ENCODE measurements around the gene UCKL1.
"Not testable (repeated sequence)": the region's sequence is repeated elsewhere in the genome, so short reads cannot be mapped to it uniquely, and the experiment has no call there.

Gene UCKL1

GRCh38 chr20:63973160-63973479, 16.9 kb upstream of the UCKL1 start:
- no peak overlapping the region for H3K9ac ChIP-seq
- H3K4me2 ChIP-seq = no peak overlapping the region

DNA sequence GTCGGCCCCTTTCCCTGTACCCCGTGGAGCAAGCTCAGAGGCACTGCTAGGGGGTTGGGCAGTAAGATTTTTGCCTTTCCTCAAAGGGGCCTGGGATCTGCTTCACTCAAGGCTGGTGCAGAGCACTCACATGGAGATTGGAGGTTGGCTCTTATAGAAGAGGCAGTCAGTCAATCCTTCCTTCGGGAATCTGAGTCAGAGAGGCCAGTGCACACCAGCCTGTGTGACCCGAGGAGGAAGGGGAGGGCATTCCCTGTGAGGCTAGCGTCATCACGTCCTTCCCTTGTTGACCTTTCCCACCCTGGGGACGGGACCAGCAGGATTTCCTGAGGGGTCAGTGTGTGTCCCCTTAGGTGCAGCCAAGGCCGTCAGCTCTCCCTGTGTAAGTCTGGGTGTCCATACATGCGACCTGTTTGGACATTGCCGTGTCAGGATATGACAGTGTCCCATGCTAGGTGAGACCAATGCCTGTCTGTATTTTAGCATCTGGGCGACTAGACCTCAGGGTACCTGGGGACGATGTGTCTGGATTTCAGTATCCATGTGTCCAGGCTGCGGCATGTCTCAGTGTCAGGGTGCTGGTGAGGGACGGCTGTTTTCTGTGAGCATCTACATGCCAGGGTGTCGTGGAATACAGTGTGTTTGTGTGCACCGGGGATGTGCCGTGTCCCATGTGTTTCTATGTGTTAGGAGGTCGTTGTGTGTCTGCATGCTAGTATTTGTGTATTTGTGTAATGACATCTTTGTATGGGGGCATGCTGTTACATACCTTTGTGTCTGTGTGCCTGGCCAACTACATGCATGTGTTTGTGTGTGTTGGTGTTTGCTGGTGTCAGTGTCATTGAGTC, 16.3 kb upstream of the UCKL1 start:
- H3K4me1 ChIP-seq = peaks cover 41% of the 10 kb centered on the region
- peaks cover 37% of the 10 kb centered on the region for H3K36me3 ChIP-seq
- H3K9ac ChIP-seq = no peak overlapping the region
- H3K27ac ChIP-seq = no peak overlapping the region
- no peak for TF ChIP-seq Cebpa-rat (IDR thresholded peaks at IDR 0.05)
- H3K4me3 ChIP-seq = no peak overlapping the region
- peak overlapping the region; percentile 5; the same call in 1 of the 2 replicates for H3K4me2 ChIP-seq
- H4K20me1 ChIP-seq = peaks cover 8% of the 10 kb centered on the region; the same call in 1 of the 2 replicates
- H3K9me3 ChIP-seq = peaks cover 7% of the 10 kb centered on the region; the same call in 1 of the 2 replicates
- no peaks in the 10 kb centered on the region for H3K27me3 ChIP-seq

More at GRCh38 chr20:63973160-63973479, 16.9 kb upstream of the UCKL1 start:
- H3K27me3 ChIP-seq = no peaks in the 10 kb centered on the region
- H3K36me3 ChIP-seq = peaks cover 31% of the 10 kb centered on the region
- H3K4me3 ChIP-seq = no peak overlapping the region
- TF ChIP-seq Cebpa-rat (IDR thresholded peaks at IDR 0.05) = no peak
- peaks cover 1% of the 10 kb centered on the region; the same call in 1 of the 2 replicates for H3K9me3 ChIP-seq
- H3K27ac ChIP-seq = no peak overlapping the region
- H4K20me1 ChIP-seq = peaks cover 14% of the 10 kb centered on the region; the same call in 1 of the 2 replicates
- peaks cover 42% of the 10 kb centered on the region for H3K4me1 ChIP-seq

- H3K27me3 ChIP-seq, H3K4me3 ChIP-seq, H4K20me1 ChIP-seq, H3K27ac ChIP-seq, H3K9ac ChIP-seq: not testable (repeated sequence)
- H3K9me3 ChIP-seq = peaks cover 13% of the 10 kb centered on the region
- peak overlapping the region; percentile 5; the same call in 1 of the 2 replicates for H3K4me2 ChIP-seq
- H3K4me1 ChIP-seq = peaks cover 35% of the 10 kb centered on the region
- peaks cover 41% of the 10 kb centered on the region for H3K36me3 ChIP-seq
Observed at GRCh38 chr20:63971960-63972311, 15.7 kb upstream of the UCKL1 start.

- no peak for TF ChIP-seq Cebpa-rat (IDR thresholded peaks at IDR 0.05)
- peaks cover 43% of the 10 kb centered on the region for H3K36me3 ChIP-seq
- peak overlapping the region; percentile 97 for H3K4me2 ChIP-seq
- H3K27me3 ChIP-seq = no peaks in the 10 kb centered on the region
- H4K20me1 ChIP-seq = no peaks in the 10 kb centered on the region
- H3K9ac ChIP-seq = no peak overlapping the region
- peaks cover 24% of the 10 kb centered on the region for H3K9me3 ChIP-seq
- H3K27ac ChIP-seq = no peak overlapping the region
- H3K4me1 ChIP-seq = peaks cover 35% of the 10 kb centered on the region
- no peak overlapping the region for H3K4me3 ChIP-seq
Observed at GRCh38 chr20:63970714-63971431, 14.7 kb upstream of the UCKL1 start.

GRCh38 chr20:63969838-63970713, 13.9 kb upstream of the UCKL1 start, which contains the start of gene ZNF512B:
ZNF512B (minus strand) TSS chr20:63969930; CDS start chr20:63967950, 1,980 bp downstream.
- peaks cover 35% of the 10 kb centered on the region for H3K4me1 ChIP-seq
- no peaks in the 10 kb centered on the region for H3K27me3 ChIP-seq
- no peak for TF ChIP-seq Cebpa-rat (IDR thresholded peaks at IDR 0.05)
- peak within 1 kb of the TSS; percentile 97 for H3K4me2 ChIP-seq
- H3K4me3 ChIP-seq = peak within 1 kb of the TSS; percentile 88
- no peaks in the 10 kb centered on the region for H4K20me1 ChIP-seq
- H3K27ac ChIP-seq = peak within 1 kb of the TSS; percentile 96
- H3K36me3 ChIP-seq = peaks cover 36% of the 10 kb centered on the region
- H3K9me3 ChIP-seq = peaks cover 26% of the 10 kb centered on the region
- peak within 1 kb of the TSS; percentile 97 for H3K9ac ChIP-seq

DNA sequence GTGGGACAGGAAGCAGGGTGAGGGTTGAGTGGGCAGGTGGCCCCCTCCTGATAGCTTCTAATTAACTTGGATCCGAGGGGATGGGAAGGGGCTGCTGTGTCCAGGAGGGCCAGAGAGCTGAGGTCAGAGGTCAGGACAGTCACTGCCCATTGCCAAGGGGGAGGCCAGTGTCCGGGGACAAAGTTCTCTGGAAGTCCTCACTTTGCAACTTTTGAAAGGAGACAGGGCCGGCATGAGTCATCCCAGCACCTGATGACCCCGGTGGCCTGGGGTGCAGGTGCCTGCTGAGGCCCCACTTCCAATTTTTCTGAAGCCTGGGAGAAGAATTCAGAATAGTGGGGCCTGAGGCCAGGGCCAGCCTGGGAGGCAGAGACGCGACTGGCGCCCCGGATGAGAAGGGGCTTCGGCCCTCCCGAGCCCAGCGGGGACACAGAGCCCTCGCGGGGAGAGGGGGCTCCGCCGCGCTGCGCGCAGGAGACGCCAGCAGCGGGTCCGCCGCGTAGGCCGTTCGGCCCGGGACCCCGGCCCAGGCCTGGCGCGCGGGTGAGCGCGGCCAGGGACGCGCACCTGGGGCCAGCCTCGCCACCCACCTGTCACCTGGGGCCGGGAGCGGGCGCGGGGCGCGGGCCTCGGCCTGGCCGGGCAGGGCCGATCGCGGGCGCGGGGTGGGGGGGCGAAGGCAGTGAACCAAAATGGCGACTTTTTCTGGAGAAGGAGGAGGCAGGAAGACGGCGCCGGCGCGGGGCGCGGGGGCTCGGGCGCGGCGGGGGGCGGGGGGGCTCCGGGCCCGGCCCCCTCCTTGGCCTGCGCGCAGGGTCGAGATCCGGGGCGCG, 12.9 kb upstream of the UCKL1 start:
- Histone ChIP-seq H3K4me2 (peak overlapping the region; percentile 95), H3K4me1 (peaks cover 35% of the 10 kb centered on the region), H3K27ac (peak overlapping the region; percentile 96), H3K27me3 (no peaks in the 10 kb centered on the region), H3K4me3 (peak overlapping the region; percentile 88), H3K9me3 (peaks cover 32% of the 10 kb centered on the region), H3K9ac (peak overlapping the region; percentile 97), H4K20me1 (no peaks in the 10 kb centered on the region), H3K36me3 (peaks cover 33% of the 10 kb centered on the region)
- no peak for TF ChIP-seq Cebpa-rat (IDR thresholded peaks at IDR 0.05)

- H3K4me2 ChIP-seq = peak overlapping the region; percentile 95
- peak overlapping the region; percentile 97 for H3K9ac ChIP-seq
- peaks cover 36% of the 10 kb centered on the region for H3K9me3 ChIP-seq
- peaks cover 30% of the 10 kb centered on the region for H3K4me1 ChIP-seq
- no peaks in the 10 kb centered on the region for H4K20me1 ChIP-seq
- no peaks in the 10 kb centered on the region for H3K27me3 ChIP-seq
- no peak for TF ChIP-seq Cebpa-rat (IDR thresholded peaks at IDR 0.05)
- H3K4me3 ChIP-seq = peak overlapping the region; percentile 88
- H3K27ac ChIP-seq = peak overlapping the region; percentile 96
- peaks cover 41% of the 10 kb centered on the region for H3K36me3 ChIP-seq
Observed at GRCh38 chr20:63968136-63968927, 12.1 kb upstream of the UCKL1 start.

Data from BLaER1 (cell line).